GM12892 (cell line): ENCODE results near the gene OVAAL.

Experiments used
- POLR2A ChIP-seq: IDR thresholded peaks from 2 replicates; pipeline ENCODE4 v1.6.1; 2011; ENCODE audit warnings: low read depth, low read length, control low read depth
- POLR2AphosphoS5 ChIP-seq: IDR thresholded peaks from 2 replicates; pipeline ENCODE4 v1.6.1; 2011; ENCODE audit warnings: low read depth, low read length, control low read depth

GRCh38 chr1:180535418-180535999, 23.3 kb upstream of the OVAAL start:
- TF ChIP-seq POLR2AphosphoS5 (no peak), POLR2A (no peak)
